Fibroblast of mammary gland (primary cell): ENCODE results near the gene PIK3R2.
A peak's percentile ranks its signal among the peaks of the same experiment; 100 is the strongest.

Source experiments
- DNase-seq: peaks from one replicate; pipeline ENCODE4 v3.0.0-alpha.2; 2010; ENCODE audit warnings: low read depth
- H3K4me3 ChIP-seq: 2 replicates; pipeline ENCODE4 v1.5.1; 2011; ENCODE audit warnings: low read depth, mild to moderate bottlenecking, low read length, moderate library complexity; ENCODE audit not compliant: control insufficient read depth
- CTCF ChIP-seq: conservative IDR thresholded peaks from 2 replicates; pipeline ENCODE4 v1.5.1; 2011; ENCODE audit warnings: low read depth, low read length, inconsistent platforms; ENCODE audit not compliant: control insufficient read depth, insufficient read depth

PIK3R2 gene

GRCh38 chr19:18197941-18198340, 45.0 kb downstream of the PIK3R2 start:
- TF ChIP-seq CTCF = no peak
- H3K4me3 ChIP-seq = no peak overlapping the region
- DNase-seq = no peak

DNA sequence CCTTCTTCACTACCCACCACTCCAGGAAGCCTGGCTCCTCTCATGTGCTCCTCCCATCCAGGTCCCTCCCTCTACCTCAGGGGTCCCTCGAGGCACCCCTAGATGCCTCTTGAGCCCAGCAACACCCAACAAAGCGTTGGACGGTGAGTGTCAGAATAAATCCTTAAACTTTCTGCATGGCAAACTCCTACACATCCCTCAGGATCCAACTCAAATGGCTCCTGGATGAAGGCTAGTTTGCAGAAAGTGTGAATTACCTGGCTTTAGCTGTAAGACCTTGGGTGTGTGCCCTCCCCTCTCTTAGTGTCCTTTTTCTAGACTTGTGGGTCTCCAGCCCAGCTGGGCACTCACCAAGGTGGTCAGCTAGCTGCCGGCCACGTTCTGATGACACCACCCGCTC, 45.4 kb downstream of the PIK3R2 start:
- TF ChIP-seq CTCF = no peak
- no peak for DNase-seq

GRCh38 chr19:18202397-18202777, 49.4 kb downstream of the PIK3R2 start:
- TF ChIP-seq CTCF = no peak
- no peak for DNase-seq
- no peak overlapping the region for H3K4me3 ChIP-seq

More for the DNA sequence above, 45.4 kb downstream of the PIK3R2 start:
- no peak overlapping the region for H3K4me3 ChIP-seq

DNA sequence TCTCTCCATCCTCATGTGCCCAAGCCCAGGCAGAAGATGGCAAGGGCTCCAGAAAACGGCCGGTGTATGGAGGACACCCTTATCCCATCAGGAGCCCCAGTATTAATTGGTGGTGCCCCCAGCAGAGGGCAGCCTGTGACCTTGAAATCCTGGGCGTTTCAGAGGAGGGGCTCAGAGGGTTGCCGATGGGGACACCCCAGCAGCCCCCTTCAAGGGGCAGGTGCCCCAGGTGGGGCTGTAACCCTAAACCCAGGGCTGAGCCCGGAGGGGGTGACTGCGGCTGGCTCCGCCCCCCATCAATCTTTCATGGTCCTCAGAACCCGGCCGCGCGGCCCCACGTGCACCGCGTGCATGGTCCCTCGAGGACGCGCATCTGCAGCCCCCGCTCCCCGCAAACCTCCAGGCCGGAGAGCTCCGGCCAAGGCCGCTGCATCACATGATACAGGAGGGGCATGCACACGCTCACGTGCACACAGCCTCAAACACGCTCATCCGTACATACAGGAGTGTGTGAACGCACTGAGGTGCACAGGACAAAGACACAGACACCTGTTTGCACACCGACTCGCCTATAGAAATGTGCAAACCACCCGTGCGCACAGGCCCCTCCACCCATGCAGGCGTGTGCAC, 49.9 kb downstream of the PIK3R2 start:
- H3K4me3 ChIP-seq = peak overlapping the region; percentile 70
- DNase-seq = peak; percentile 15
- TF ChIP-seq CTCF = peak; percentile 12

DNA sequence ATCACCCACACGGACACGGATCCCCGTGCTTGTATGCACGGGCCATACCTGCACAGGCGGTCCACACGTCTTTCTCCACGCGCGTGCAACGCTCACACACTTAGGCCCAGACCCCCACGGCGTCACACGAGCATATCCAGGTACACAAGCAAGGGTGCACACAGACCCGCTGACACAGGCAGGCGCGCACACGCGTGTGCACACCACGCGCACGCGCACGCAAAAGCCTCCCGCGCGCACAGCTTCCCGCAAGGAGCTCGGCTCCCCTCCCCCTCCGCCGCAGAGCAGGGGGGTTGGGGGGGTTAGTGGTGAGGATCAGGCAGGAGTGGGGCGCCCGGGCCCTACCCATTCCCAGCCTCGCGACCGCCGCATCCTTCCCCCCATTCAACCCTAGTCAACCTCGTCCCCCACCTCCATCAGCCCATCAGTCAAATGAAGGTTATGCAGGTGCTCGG, 50.5 kb downstream of the PIK3R2 start:
- no peak for TF ChIP-seq CTCF
- DNase-seq = no peak

GRCh38 chr19:18203863-18204393, 51.0 kb downstream of the PIK3R2 start, which contains the start of gene RAB3A:
TSS of gene RAB3A (minus strand) at chr19:18204042. CDS start at chr19:18202740, 1,302 bp downstream.
- no peak for TF ChIP-seq CTCF
- DNase-seq = peak; percentile 100

More for the DNA sequence above, 50.5 kb downstream of the PIK3R2 start:
- H3K4me3 ChIP-seq = peak overlapping the region; percentile 70

More at GRCh38 chr19:18203863-18204393, 51.0 kb downstream of the PIK3R2 start, which contains the start of gene RAB3A:
- peak within 1 kb of the TSS; percentile 70 for H3K4me3 ChIP-seq
